HCT116 (cell line): Measurements from ENCODE around the gene DNTT. TPM values are rescaled to one million over a fixed set of nuclear protein-coding genes. Genes with fewer than 3 reads are reported as not detected.

Experiments used
- ATAC-seq: fragments of 200-7000 bp; cut with Tn5 transposase; 2 replicates; pipeline ENCODE4 v1.9.1; 2020; ENCODE audit warnings: mild to moderate bottlenecking, moderate library complexity
- BruUV-seq: library from RNA; stranded (reverse); fragments of 400-500 nt; replicated peaks from 2 replicates; lab custom pipeline; 2021; lab: Mats Ljungman, UMichigan
- CTCF ChIA-PET: fragments of 300-600 bp; sonication (Branson Sonifier 250); formaldehyde crosslinking; loops from one replicate; lab custom pipeline; 2021; ENCODE audit warnings: antibody characterized with exemption; lab: Charles Lee
- POLR2A ChIA-PET: fragments of 300-600, 350-600 bp; sonication (Branson Sonifier 250); formaldehyde crosslinking; loops from one replicate; lab custom pipeline; 2021; ENCODE audit warnings: antibody characterized with exemption; lab: Charles Lee
- RAD21 ChIA-PET, 2 experiments: fragments of 300-600 bp; sonication (Branson Sonifier 250); formaldehyde crosslinking; loops; one replicate each; lab custom pipeline; 2023; ENCODE audit warnings: low total read pairs in 2 of 2; ENCODE audit not compliant: uncharacterized antibody in 2 of 2, unreplicated experiment in 2 of 2, low non-redundant PET in 1 of 2; lab: Charles Lee
- DNase-seq: peaks from one replicate; pipeline ENCODE4 v3.0.0-alpha.2; 2010; ENCODE audit warnings: low read depth, low spot score
- H2AFZ ChIP-seq: fragments of 200-600 bp; shearing (Covaris generic), sonication (generic); 2 replicates; pipeline ENCODE4 v1.6.1; 2017; ENCODE audit warnings: low read depth, mixed run types, mixed read lengths, antibody characterized with exemption, low read length; ENCODE audit not compliant: poor library complexity, severe bottlenecking
- H3K27ac ChIP-seq: 2 replicates; pipeline ENCODE4 v1.5.1; 2012; ENCODE audit warnings: low read depth, low read length
- H3K27me3 ChIP-seq: fragments of 200-600 bp; sonication (generic); 2 replicates; pipeline ENCODE4 v1.6.1; 2016; ENCODE audit warnings: mixed run types, low read length, mixed read lengths; ENCODE audit not compliant: insufficient read depth
- H3K36me3 ChIP-seq, 2 experiments: fragments of 200-500 bp in 1 of 2; fragments of 200-600 bp in 1 of 2; sonication (Bioruptor generic) in 1 of 2; sonication (generic) in 1 of 2; 2 replicates each; pipeline versions ENCODE4 v1.5.1 to v1.6.1; 2014 to 2016; ENCODE audit warnings: low read length in 2 of 2, inconsistent platforms in 1 of 2, mixed read lengths in 1 of 2, mixed run types in 1 of 2; ENCODE audit not compliant: insufficient read depth in 2 of 2, control insufficient read depth in 1 of 2
- H3K4me1 ChIP-seq, 2 experiments: fragments of 200-600 bp in 1 of 2; sonication (generic) in 1 of 2; 2 replicates each; pipeline versions ENCODE4 v1.5.1 to v1.6.1; 2012 to 2017; ENCODE audit warnings: low read length in 2 of 2, inconsistent platforms in 1 of 2, mild to moderate bottlenecking in 1 of 2, mixed read lengths in 1 of 2, mixed run types in 1 of 2, moderate library complexity in 1 of 2; ENCODE audit not compliant: insufficient read depth in 2 of 2, control insufficient read depth in 1 of 2
- H3K4me2 ChIP-seq: fragments of 200-600 bp; sonication (generic); 2 replicates; pipeline ENCODE4 v1.6.1; 2017; ENCODE audit warnings: mixed run types, low read length, mixed read lengths
- H3K4me3 ChIP-seq, 2 experiments: fragments of 200-600 bp in 1 of 2; sonication (generic) in 1 of 2; replicated peaks in 1 of 2; 2 replicates each; pipeline ENCODE4 v1.5.1; 2011 to 2016; ENCODE audit warnings: low read length in 2 of 2, control low read depth in 1 of 2, low read depth in 1 of 2, mild to moderate bottlenecking in 1 of 2, mixed read lengths in 1 of 2, mixed run types in 1 of 2
- H3K79me2 ChIP-seq: fragments of 200-600 bp; sonication (generic); 2 replicates; pipeline ENCODE4 v1.6.1; 2017; ENCODE audit warnings: mild to moderate bottlenecking, mixed run types, low read length, moderate library complexity, mixed read lengths; ENCODE audit not compliant: insufficient read depth
- H3K9ac ChIP-seq: fragments of 200-600 bp; sonication (generic); 2 replicates; pipeline ENCODE4 v1.6.1; 2016; ENCODE audit warnings: low read length, mixed read lengths
- H3K9me2 ChIP-seq: fragments of 200-600 bp; sonication (generic), shearing (Covaris generic); 2 replicates; pipeline ENCODE4 v1.6.1; 2017; ENCODE audit warnings: mixed run types, mild to moderate bottlenecking, moderate library complexity; ENCODE audit not compliant: insufficient read depth
- H3K9me3 ChIP-seq, 2 experiments: fragments of 200-500 bp in 1 of 2; fragments of 200-600 bp in 1 of 2; sonication (Bioruptor generic) in 1 of 2; sonication (generic) in 1 of 2; 2 replicates each; pipeline ENCODE4 v1.6.1; 2014 to 2017; ENCODE audit warnings: low read length in 2 of 2, mixed read lengths in 2 of 2, inconsistent platforms in 1 of 2, low read depth in 1 of 2, mild to moderate bottlenecking in 1 of 2, mixed run types in 1 of 2, moderate library complexity in 1 of 2; ENCODE audit not compliant: control insufficient read depth in 1 of 2, insufficient read depth in 1 of 2
- H4K20me1 ChIP-seq: fragments of 200-600 bp; sonication (generic), shearing (Covaris generic); 2 replicates; pipeline ENCODE4 v1.6.1; 2017; ENCODE audit warnings: mixed run types, mild to moderate bottlenecking, moderate library complexity; ENCODE audit not compliant: insufficient read depth
- CBX3 ChIP-seq: IDR thresholded peaks from 2 replicates; pipeline ENCODE4 v1.6.1; 2012; ENCODE audit warnings: low read depth
- EGR1 ChIP-seq: IDR thresholded peaks from 2 replicates; pipeline ENCODE4 v1.6.1; 2012; ENCODE audit warnings: low read depth
- JUND ChIP-seq: IDR thresholded peaks from 2 replicates; pipeline ENCODE4 v1.6.1; 2012
- POLR2AphosphoS5 ChIP-seq: IDR thresholded peaks from 2 replicates; pipeline ENCODE4 v1.6.1; 2011; ENCODE audit warnings: mild to moderate bottlenecking, low read depth, low read length, moderate library complexity
- RAD21 ChIP-seq: IDR thresholded peaks from 2 replicates; pipeline ENCODE4 v1.6.1; 2012; ENCODE audit warnings: low read depth, mild to moderate bottlenecking
- intact Hi-C: fragments of 100-400 bp; cut with micrococcal nuclease; formaldehyde crosslinking; loops from 2 replicates; pipeline ENCODE4 v1.10.0; 2022
- total RNA-seq: library from RNA; stranded (reverse); gene quantifications from one replicate; pipeline ENCODE4 v1.2.1, GENCODE V29; 2021; ENCODE audit not compliant: unreplicated experiment
- TF ChIP-seq, protein P1 (sequence below): IDR thresholded peaks from 2 replicates; pipeline ENCODE4 v1.6.1; 2012
- TF ChIP-seq, protein P2 (sequence below), 3 experiments: fragments of 200-600 bp in 1 of 3; sonication (generic) in 1 of 3; IDR thresholded peaks in 2 of 3; conservative IDR thresholded peaks in 1 of 3; 2 replicates each; pipeline ENCODE4 v1.5.1; 2012 to 2017; ENCODE audit warnings: low read depth in 2 of 3, low read length in 2 of 3, antibody characterized with exemption in 1 of 3, borderline replicate concordance in 1 of 3, control low read depth in 1 of 3, mild to moderate bottlenecking in 1 of 3, mixed read lengths in 1 of 3, mixed run types in 1 of 3, moderate library complexity in 1 of 3; ENCODE audit not compliant: insufficient read depth in 1 of 3

Gene DNTT
- total RNA-seq, 1 experiment from 2014 or later = not detected

DNA sequence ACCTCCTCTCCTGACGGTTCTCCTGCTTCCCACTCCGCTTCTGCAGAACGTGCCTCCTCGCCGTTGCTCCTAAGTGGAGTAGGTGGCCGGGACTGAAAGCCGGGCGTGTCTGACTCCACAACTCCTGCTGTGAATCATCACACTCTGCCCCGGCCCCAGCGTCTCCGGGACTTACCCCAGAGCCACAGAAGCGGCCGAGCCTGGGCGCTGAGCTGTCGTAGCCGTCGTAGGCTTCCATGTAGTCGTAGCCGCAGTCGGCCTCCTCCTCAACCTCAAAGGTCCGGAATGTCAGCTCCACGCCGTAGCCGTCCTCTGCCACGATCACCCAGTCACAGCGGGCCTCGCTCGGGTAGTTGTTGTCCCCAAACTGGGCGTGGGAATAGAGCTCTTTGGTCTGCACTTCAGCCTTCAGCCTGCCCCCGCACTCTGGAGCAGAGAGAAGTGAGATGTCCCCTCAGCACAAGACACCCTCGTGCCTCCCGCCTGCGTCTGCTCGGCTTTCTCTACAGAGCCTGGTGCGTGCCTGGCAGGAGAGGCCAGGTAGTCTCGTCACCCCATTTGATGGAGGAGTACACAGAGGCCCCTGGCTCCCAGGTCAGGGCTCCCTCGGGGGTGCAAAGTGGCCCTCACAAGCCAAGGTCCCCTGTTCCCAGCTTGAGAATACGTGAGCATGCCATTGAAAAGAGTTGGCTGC lies 65.8 kb downstream of the DNTT start:
- H3K79me2 ChIP-seq = no peaks in the 10 kb centered on the region
- intact Hi-C loops = loop anchor here (10.0 kb wide), 1 partner anchor 275 kb away; no protein-coding TSS in a partner anchor
- ChIA-PET CTCF (interaction anchor here (0.8 to 2.5 kb wide), 12 partner anchors 9 to 656 kb away, joined by 3 to 15 read pairs (median 4); partner anchors contain the start of gene TLL2), POLR2A (no interaction called here), RAD21 (interaction anchor here in 1 of 2 experiments (0.6 kb wide), 1 partner anchor 140 kb away, joined by 4 read pairs; no protein-coding TSS in a partner anchor)
- H3K27me3 ChIP-seq = no peaks in the 10 kb centered on the region
- DNase-seq (no peak), ATAC-seq (peak; percentile 39)
- H3K9me3 ChIP-seq = no peaks in the 10 kb centered on the region
- no TSS peak for BruUV-seq
- peaks cover 0 to 18% of the 10 kb centered on the region in 2 experiments; a peak in 3 of 4 replicates for H3K4me1 ChIP-seq
- TF ChIP-seq EGR1 (no peak), JUND (no peak), POLR2AphosphoS5 (no peak)
- no peaks in the 10 kb centered on the region for H4K20me1 ChIP-seq
- H3K36me3 ChIP-seq = no peaks in the 10 kb centered on the region
- H3K9ac ChIP-seq = no peak overlapping the region
- H3K27ac ChIP-seq = no peak overlapping the region
- no peak overlapping the region for H3K4me3 ChIP-seq
- H3K9me2 ChIP-seq = no peaks in the 10 kb centered on the region
- H3K4me2 ChIP-seq = peak overlapping the region; percentile 30
- peak overlapping the region; percentile 89 for H2AFZ ChIP-seq

DNA sequence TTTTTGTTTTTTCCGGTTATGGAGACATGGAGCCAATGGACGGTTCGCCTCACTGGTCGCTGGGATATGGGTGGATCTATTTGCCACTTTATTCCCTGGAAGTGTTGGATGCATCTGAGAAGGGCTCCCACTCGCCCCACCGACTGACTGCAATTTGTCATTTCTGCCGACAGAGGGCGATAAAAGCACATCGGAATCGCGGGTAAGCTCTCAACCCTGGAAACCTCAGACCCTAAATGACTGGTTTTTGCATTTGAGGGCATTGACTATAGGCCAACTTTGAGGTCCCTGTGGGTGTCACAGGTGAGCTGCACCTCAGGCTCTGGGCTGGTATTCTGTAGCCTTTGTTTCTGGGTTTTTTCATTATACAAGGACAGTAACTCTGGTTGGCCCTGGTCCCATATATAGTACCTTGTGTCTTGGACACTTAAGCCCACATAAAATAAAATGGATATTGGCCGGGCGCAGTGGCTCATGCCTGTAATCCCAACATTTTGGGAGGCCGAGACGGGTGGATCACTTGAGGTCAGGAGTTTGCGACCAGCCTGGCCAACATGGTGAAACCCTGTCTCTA lies 66.4 kb downstream of the DNTT start:
- H3K27ac ChIP-seq = no peak overlapping the region
- H2AFZ ChIP-seq = peak overlapping the region; percentile 89
- ATAC-seq (peak; percentile 71), DNase-seq (peak; percentile 44)
- peak overlapping the region; percentile 29 for H3K4me2 ChIP-seq
- H4K20me1 ChIP-seq = no peaks in the 10 kb centered on the region
- H3K4me1 ChIP-seq = peaks cover 0 to 23% of the 10 kb centered on the region in 2 experiments; a peak in 3 of 4 replicates
- TF ChIP-seq, protein P1, sequence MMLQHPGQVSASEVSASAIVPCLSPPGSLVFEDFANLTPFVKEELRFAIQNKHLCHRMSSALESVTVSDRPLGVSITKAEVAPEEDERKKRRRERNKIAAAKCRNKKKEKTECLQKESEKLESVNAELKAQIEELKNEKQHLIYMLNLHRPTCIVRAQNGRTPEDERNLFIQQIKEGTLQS = no peak
- TF ChIP-seq POLR2AphosphoS5 = no peak
- TF ChIP-seq, protein P2, sequence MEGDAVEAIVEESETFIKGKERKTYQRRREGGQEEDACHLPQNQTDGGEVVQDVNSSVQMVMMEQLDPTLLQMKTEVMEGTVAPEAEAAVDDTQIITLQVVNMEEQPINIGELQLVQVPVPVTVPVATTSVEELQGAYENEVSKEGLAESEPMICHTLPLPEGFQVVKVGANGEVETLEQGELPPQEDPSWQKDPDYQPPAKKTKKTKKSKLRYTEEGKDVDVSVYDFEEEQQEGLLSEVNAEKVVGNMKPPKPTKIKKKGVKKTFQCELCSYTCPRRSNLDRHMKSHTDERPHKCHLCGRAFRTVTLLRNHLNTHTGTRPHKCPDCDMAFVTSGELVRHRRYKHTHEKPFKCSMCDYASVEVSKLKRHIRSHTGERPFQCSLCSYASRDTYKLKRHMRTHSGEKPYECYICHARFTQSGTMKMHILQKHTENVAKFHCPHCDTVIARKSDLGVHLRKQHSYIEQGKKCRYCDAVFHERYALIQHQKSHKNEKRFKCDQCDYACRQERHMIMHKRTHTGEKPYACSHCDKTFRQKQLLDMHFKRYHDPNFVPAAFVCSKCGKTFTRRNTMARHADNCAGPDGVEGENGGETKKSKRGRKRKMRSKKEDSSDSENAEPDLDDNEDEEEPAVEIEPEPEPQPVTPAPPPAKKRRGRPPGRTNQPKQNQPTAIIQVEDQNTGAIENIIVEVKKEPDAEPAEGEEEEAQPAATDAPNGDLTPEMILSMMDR (IDR thresholded peaks at IDR 0.05 in 2 of 3, conservative IDR thresholded peaks at IDR 0.05 in 1 of 3; ENCODE audit: borderline replicate concordance in 1 of 3, insufficient read depth in 1 of 3, low read depth in 2 of 3, low read length in 2 of 3) = peak; percentile 59 to 94 (median 82); a peak in 5 of 6 replicates
- no peak for TF ChIP-seq CBX3
- peak; percentile 68 for TF ChIP-seq RAD21
- no peaks in the 10 kb centered on the region for H3K9me2 ChIP-seq
- intact Hi-C loops = loop anchor here (10.0 kb wide), 1 partner anchor 274 kb away; no protein-coding TSS in a partner anchor
- H3K9ac ChIP-seq = no peak overlapping the region
- ChIA-PET CTCF (interaction anchor here (0.6 to 2.5 kb wide), 15 partner anchors 8 to 655 kb away, joined by 3 to 15 read pairs (median 4); partner anchors contain the start of gene TLL2), RAD21 (no interaction called here), POLR2A (no interaction called here)
- no peaks in the 10 kb centered on the region for H3K9me3 ChIP-seq
- BruUV-seq = no TSS peak
- no peaks in the 10 kb centered on the region for H3K79me2 ChIP-seq
- H3K4me3 ChIP-seq = no peak overlapping the region
- no peaks in the 10 kb centered on the region for H3K36me3 ChIP-seq
- H3K27me3 ChIP-seq = no peaks in the 10 kb centered on the region
